Neural crest cell (in vitro differentiated cells): ENCODE data around the gene TMPRSS9. TPM values are rescaled to one million over a fixed set of nuclear protein-coding genes. Genes with fewer than 3 reads are reported as not detected.

Source experiments
- DNase-seq: peaks from one replicate; pipeline ENCODE4 v3.0.0; 2021; ENCODE audit warnings: low read depth, mixed read lengths, low spot score
- H3K27ac Mint-ChIP-seq: one replicate; pipeline ENCODE4 v1.8.0; 2021; ENCODE audit warnings: mild to moderate bottlenecking, mixed read lengths; ENCODE audit not compliant: unreplicated experiment
- H3K27me3 Mint-ChIP-seq: 2 replicates; pipeline ENCODE4 v1.8.0; 2021; ENCODE audit warnings: low read depth, mild to moderate bottlenecking, mixed read lengths
- H3K36me3 Mint-ChIP-seq: 2 replicates; pipeline ENCODE4 v1.8.0; 2021; ENCODE audit warnings: low read depth, mild to moderate bottlenecking, mixed read lengths
- H3K4me1 Mint-ChIP-seq: 2 replicates; pipeline ENCODE4 v1.8.0; 2021; ENCODE audit warnings: mixed read lengths
- H3K4me3 Mint-ChIP-seq: one replicate; pipeline ENCODE4 v1.8.0; 2021; ENCODE audit warnings: mild to moderate bottlenecking, mixed read lengths
- H3K9me3 Mint-ChIP-seq: 2 replicates; pipeline ENCODE4 v1.8.0; 2021; ENCODE audit warnings: mixed read lengths
- total RNA-seq: library from RNA; stranded (reverse); gene quantifications from 2 replicates; pipeline ENCODE4 v1.2.1, GENCODE V29; 2021
- TF ChIP-seq, protein P1 (sequence below): fragments of 200-600 bp; sonication (generic); conservative IDR thresholded peaks from 2 replicates; pipeline ENCODE4 v1.5.0; 2021; ENCODE audit warnings: antibody characterized with exemption, mild to moderate bottlenecking

The TMPRSS9 gene
- total RNA-seq, 1 donor from 2014 or later = 0.12 TPM

DNA sequence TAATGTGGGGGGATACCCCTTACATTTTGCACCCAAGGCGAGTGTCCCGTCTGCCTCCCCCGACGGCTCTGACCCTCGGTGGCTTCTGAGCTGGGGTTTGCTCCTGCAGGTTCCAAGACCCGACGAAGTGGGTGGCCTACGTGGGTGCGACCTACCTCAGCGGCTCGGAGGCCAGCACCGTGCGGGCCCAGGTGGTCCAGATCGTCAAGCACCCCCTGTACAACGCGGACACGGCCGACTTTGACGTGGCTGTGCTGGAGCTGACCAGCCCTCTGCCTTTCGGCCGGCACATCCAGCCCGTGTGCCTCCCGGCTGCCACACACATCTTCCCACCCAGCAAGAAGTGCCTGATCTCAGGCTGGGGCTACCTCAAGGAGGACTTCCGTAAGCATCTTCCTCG is 48.2 kb downstream of the TMPRSS9 start:
- no peak for DNase-seq
- peaks cover 11% of the 10 kb centered on the region for H3K27me3 Mint-ChIP-seq
- no peak overlapping the region for H3K27ac Mint-ChIP-seq
- peaks cover 3% of the 10 kb centered on the region for H3K9me3 Mint-ChIP-seq
- H3K36me3 Mint-ChIP-seq = no peaks in the 10 kb centered on the region
- H3K4me1 Mint-ChIP-seq = no peaks in the 10 kb centered on the region
- TF ChIP-seq, protein P1, sequence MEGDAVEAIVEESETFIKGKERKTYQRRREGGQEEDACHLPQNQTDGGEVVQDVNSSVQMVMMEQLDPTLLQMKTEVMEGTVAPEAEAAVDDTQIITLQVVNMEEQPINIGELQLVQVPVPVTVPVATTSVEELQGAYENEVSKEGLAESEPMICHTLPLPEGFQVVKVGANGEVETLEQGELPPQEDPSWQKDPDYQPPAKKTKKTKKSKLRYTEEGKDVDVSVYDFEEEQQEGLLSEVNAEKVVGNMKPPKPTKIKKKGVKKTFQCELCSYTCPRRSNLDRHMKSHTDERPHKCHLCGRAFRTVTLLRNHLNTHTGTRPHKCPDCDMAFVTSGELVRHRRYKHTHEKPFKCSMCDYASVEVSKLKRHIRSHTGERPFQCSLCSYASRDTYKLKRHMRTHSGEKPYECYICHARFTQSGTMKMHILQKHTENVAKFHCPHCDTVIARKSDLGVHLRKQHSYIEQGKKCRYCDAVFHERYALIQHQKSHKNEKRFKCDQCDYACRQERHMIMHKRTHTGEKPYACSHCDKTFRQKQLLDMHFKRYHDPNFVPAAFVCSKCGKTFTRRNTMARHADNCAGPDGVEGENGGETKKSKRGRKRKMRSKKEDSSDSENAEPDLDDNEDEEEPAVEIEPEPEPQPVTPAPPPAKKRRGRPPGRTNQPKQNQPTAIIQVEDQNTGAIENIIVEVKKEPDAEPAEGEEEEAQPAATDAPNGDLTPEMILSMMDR = no peak
- H3K4me3 Mint-ChIP-seq = no peak overlapping the region

DNA sequence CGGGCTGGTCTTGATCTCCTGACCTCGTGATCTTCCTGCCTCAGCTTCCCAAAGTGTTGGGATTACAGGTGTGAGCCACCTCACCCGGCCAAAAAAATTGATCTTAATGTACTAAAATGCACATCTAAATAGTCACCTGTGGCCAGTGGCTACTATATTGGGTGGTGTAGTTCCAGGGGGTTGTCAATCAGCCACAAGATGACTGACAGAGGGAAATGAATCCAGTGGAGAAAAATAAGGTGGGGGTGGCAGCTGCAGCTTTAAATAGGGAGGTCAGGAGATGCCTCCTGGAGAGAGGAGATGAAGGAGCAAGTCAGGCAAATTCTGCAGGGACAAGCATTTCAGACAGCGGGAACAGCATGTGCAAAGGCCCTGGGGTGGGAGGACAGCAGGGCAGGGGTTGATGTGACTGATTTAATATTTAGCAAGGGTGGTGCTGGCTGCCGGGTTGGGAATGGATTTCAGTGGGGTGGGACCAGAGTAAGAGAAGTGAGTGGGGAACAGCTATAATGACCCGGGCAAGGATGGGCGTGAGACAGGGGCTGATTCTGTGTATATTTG is 49.4 kb downstream of the TMPRSS9 start:
- Mint-ChIP-seq H3K4me3 (peak overlapping the region; percentile 41), H3K36me3 (no peaks in the 10 kb centered on the region), H3K9me3 (no peaks in the 10 kb centered on the region), H3K27me3 (peaks cover 11% of the 10 kb centered on the region), H3K4me1 (no peaks in the 10 kb centered on the region), H3K27ac (no peak overlapping the region)
- DNase-seq = no peak
- TF ChIP-seq, protein P1 = no peak

DNA sequence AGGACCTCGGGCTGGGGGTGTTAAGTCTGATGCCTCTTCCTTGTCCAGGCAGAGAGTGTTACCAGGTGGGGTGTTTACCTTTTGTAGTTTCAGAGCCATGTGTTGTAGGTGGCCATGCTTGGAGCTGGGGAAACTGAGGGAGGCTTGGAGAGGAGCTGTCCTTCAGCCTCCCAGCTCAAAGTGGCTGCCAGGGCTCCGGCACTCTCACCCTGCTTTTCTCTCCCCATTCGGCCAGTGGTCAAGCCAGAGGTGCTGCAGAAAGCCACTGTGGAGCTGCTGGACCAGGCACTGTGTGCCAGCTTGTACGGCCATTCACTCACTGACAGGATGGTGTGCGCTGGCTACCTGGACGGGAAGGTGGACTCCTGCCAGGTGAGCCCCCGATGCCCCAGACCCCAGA is 50.0 kb downstream of the TMPRSS9 start:
- TF ChIP-seq, protein P1 = no peak
- H3K4me1 Mint-ChIP-seq = no peaks in the 10 kb centered on the region
- no peak for DNase-seq
- H3K27ac Mint-ChIP-seq = no peak overlapping the region
- peaks cover 11% of the 10 kb centered on the region for H3K27me3 Mint-ChIP-seq
- H3K9me3 Mint-ChIP-seq = no peaks in the 10 kb centered on the region
- no peaks in the 10 kb centered on the region for H3K36me3 Mint-ChIP-seq
- peak overlapping the region; percentile 41 for H3K4me3 Mint-ChIP-seq

DNA sequence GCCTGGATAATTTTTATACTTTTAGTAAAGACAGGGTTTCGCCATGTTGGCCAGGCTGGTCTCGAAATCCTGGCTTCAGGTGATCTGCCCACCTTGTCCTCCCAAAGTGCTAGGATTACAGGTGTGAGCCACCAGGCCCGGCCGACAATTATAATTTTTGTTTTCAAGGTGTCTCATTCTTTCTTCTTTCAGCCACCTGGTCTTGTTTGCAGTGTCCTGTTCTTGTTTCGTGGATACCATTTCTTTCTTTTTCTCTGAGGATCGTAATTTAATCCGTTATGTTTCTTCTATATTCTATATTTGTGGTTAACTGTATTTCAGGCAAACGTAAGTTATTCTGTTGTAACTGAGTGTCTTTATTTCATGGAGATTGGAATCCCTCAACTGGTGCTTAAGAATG is 51.6 kb downstream of the TMPRSS9 start:
- Mint-ChIP-seq H3K27ac (no peak overlapping the region), H3K4me3 (no peak overlapping the region), H3K4me1 (no peaks in the 10 kb centered on the region), H3K27me3 (peaks cover 11% of the 10 kb centered on the region), H3K9me3 (no peaks in the 10 kb centered on the region), H3K36me3 (no peaks in the 10 kb centered on the region)
- DNase-seq = no peak
- TF ChIP-seq, protein P1 = no peak

DNA sequence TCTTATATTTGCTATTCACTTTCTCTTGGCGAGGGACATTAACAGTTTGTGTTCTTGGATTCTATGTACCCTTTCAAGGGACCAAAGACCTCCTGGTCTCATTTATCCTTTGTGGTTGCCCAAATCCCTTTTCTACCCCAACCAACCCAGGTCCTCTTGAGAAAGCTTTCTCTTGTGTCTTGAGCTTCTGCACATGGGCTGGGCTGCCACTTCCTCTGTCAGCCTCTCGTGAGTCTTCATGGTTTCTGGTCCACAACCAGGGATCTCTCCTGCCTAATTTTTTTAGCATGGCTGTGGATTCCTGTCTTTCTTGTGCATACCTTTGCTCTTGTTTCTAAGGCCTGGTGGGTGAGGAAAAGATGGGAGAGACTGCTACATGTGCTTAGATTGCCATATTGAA is 52.4 kb downstream of the TMPRSS9 start:
- no peak for DNase-seq
- Mint-ChIP-seq H3K4me1 (no peaks in the 10 kb centered on the region), H3K27ac (no peak overlapping the region), H3K9me3 (no peaks in the 10 kb centered on the region), H3K36me3 (no peaks in the 10 kb centered on the region), H3K4me3 (no peak overlapping the region), H3K27me3 (peaks cover 11% of the 10 kb centered on the region)
- TF ChIP-seq, protein P1 = no peak
